Retinal pigment epithelial cell (primary cell): ENCODE data around the gene RASA1.
A peak's percentile ranks its signal among the peaks of the same experiment; 100 is the strongest.

Experiments used
- DNase-seq: peaks from one replicate; pipeline ENCODE4 v3.0.0-alpha.2; 2010; ENCODE audit warnings: low read depth
- H3K4me3 ChIP-seq: 2 replicates; pipeline ENCODE4 v1.5.1; 2011; ENCODE audit warnings: mild to moderate bottlenecking, low read length, control low read depth, moderate library complexity
- CTCF ChIP-seq: conservative IDR thresholded peaks from 2 replicates; pipeline ENCODE4 v1.5.1; 2011; ENCODE audit warnings: low read depth, low read length, control low read depth, inconsistent platforms

The RASA1 gene

GRCh38 chr5:87243161-87243844 lies 24.4 kb upstream of the RASA1 start:
- no peak overlapping the region for H3K4me3 ChIP-seq
- TF ChIP-seq CTCF: no peak
- peak; percentile 42 for DNase-seq

GRCh38 chr5:87245451-87245850 lies 22.2 kb upstream of the RASA1 start:
- no peak for TF ChIP-seq CTCF
- H3K4me3 ChIP-seq: no peak overlapping the region
- no peak for DNase-seq

GRCh38 chr5:87246061-87246460 lies 21.6 kb upstream of the RASA1 start:
- no peak overlapping the region for H3K4me3 ChIP-seq
- DNase-seq: no peak
- no peak for TF ChIP-seq CTCF

GRCh38 chr5:87252283-87252605 lies 15.4 kb upstream of the RASA1 start:
- no peak for TF ChIP-seq CTCF
- DNase-seq: no peak
- H3K4me3 ChIP-seq: no peak overlapping the region

GRCh38 chr5:87254035-87254434 lies 13.6 kb upstream of the RASA1 start:
- no peak for TF ChIP-seq CTCF
- DNase-seq: no peak
- H3K4me3 ChIP-seq: no peak overlapping the region

GRCh38 chr5:87258507-87258906 lies 9.2 kb upstream of the RASA1 start:
- DNase-seq: no peak
- H3K4me3 ChIP-seq: no peak overlapping the region

More at GRCh38 chr5:87258507-87258906, 9.2 kb upstream of the RASA1 start:
- TF ChIP-seq CTCF: no peak
